ENCODE measurements around the gene NDST4. TPM values are rescaled to one million over a fixed set of nuclear protein-coding genes. Genes with fewer than 3 reads are reported as not detected.

NDST4 gene
- under 1 TPM; 0.27 to 0.70 (median 0.53) TPM for polyA plus RNA-seq (ENCODE audit: insufficient read length in 3 of 3)
- long read RNA-seq, donor 1: 0 reads
- long read RNA-seq, donor 2: 0 reads
- long read RNA-seq, donor 3: 0 reads
- long read RNA-seq, donor 4: 0 reads
- long read RNA-seq, donor 5: 0 reads
- long read RNA-seq, donor 6: 0 reads
- long read RNA-seq, donor 7: 0 reads
- long read RNA-seq, donor 8: 0 reads
- long read RNA-seq, donor 9: 0 reads
- long read RNA-seq, donor 10: 0 reads
- long read RNA-seq, donor 11: 0 reads
- long read RNA-seq, donor 12: 0 reads
- long read RNA-seq, donor 13: 0 reads
- long read RNA-seq, donor 14: 0 reads
- long read RNA-seq, donor 15: 0 reads
- long read RNA-seq, donor 16: 0 reads

GRCh38 chr4:115113506-115114106 is at the start of gene NDST4:
Gene NDST4, minus strand, starts transcription at chr4:115113620. Its CDS starts 36,584 bp downstream, at chr4:115077036.
- DNase-seq: peak; percentile 67

GRCh38 chr4:115159141-115159540 is 45.7 kb upstream of the NDST4 start:
- DNase-seq: no peak

GRCh38 chr4:115158296-115158695 is 44.9 kb upstream of the NDST4 start:
- DNase-seq: no peak

- DNase-seq: no peak
Measured at GRCh38 chr4:115154826-115155225, 41.4 kb upstream of the NDST4 start.

DNA sequence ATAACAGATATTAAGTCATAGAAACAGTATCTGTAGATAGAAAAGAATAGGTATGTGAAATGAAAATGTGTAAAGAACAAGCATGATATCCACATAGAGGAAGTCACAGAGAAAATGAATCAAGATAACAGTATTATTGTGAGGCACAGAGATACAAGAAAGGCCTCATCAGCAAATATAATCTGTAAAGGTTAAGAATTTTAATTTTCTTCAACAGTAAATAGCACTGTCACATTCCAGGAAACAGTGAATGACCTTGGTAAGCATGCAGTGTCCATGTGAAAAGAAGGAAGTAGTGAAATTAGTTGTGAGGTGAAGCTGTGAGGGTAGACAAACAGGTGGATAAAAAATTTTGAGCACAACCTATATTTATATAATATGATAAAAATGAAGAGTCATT is 39.5 kb upstream of the NDST4 start:
- DNase-seq: no peak

- DNase-seq: no peak
Measured at GRCh38 chr4:115152081-115152480, 38.7 kb upstream of the NDST4 start.

DNA sequence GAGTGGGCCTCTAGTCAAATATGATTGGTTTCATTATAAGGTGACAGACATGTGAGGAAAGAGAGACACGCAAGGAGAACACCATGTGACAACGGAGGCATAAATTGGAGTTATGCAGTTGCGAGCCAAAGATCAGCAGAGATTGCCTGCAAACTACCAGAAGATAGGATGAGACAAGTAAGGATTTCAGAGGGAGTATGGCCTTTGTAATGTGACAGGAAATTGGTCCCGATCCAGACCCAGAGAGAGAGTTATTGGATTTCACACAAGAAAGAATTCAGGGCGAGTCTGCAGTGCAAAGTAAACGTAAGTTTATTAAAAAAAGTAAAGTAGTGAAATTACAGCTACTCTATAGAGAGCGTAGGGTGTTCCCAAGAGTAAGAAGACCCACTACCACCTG is 35.7 kb upstream of the NDST4 start:
- DNase-seq: peak; percentile 34

DNA sequence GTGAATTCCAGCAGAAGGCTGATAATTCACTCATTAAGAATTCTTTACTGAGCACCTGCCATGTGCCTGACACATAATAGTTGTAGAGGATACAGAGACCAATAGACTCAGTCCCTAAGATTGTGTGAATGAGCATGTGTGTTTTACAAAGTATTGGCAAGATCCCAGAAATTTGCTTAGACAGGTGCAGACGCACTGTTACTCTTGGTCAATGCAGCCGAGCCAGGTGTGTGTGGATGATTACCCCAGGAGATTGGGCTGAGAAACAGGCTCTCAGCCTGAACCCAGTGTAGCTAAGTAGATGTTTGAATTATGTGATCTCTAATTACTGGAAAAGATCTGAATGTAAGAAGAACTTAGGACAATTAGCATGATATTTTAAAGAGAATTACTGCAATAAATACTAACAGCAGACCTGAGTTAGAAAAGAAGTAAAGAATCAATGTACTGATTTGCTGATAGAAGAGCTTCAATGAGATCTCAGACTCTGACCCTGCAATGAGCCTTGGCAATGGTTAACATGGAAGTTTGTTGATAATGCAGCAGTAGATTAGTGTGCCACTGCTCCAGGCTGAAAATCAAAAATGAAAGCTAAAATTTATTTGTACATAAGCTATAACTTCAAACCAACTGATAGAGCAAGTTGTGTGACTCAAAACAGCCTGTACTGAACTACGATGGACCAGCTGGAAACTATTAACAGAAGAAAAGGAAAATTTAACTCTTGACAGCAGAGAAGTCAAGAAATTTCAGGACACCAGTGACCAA is 32.2 kb upstream of the NDST4 start:
- no peak for DNase-seq

GRCh38 chr4:115128037-115128436 is 14.6 kb upstream of the NDST4 start:
- no peak for DNase-seq

- no peak for DNase-seq
Measured at GRCh38 chr4:115126491-115126890, 13.1 kb upstream of the NDST4 start.

GRCh38 chr4:115121351-115122043 is 8.1 kb upstream of the NDST4 start:
- DNase-seq: no peak

DNA sequence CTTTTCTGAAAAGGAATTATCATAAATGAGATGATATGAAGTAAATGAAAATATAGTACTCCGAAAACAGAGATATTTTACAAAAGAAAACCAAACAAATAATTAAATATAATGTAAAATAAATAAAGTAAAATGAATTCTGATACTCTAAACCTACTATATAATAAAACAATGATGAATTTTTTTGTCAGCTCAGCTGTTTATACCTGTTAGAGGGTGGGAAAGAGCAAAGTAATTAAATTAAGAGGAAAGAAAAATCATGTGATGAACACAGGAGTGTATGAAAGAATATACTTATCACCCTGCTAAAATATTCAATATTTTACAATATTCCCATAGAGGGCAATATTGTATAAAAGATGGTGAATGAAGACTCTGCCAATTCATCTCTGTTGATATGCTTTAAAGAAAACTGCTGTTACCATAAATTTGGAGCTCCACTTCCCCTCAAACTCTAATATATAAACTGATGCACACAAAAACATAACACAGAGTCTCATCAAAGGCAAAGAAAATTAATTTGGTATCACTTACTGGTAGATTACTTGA is 6.5 kb upstream of the NDST4 start:
- DNase-seq: no peak

- no peak for DNase-seq
Measured at GRCh38 chr4:115117651-115118050, 4.2 kb upstream of the NDST4 start.

GRCh38 chr4:115110191-115111181 is 2.9 kb downstream of the NDST4 start:
- DNase-seq: peak; percentile 61

DNA sequence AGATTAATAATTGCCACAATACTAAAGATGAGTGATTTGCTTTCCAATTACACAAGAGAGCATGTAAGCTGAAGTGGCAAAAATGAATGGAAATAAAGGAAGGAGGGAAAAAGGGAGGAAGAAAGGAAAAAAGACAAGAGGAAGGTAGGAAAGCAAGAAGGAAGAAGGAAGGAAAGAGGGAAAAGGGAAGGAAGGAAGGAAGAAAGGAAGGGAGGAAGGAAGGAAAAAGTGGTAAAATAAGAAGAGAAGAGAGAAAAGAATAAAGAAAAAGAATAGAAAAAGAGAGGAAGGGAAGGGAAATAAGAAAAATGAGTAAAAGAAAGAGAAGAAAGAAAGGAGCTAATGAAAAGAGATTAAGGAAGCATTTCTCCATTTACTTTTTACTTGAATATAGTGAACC is 4.6 kb downstream of the NDST4 start:
- no peak for DNase-seq

DNA sequence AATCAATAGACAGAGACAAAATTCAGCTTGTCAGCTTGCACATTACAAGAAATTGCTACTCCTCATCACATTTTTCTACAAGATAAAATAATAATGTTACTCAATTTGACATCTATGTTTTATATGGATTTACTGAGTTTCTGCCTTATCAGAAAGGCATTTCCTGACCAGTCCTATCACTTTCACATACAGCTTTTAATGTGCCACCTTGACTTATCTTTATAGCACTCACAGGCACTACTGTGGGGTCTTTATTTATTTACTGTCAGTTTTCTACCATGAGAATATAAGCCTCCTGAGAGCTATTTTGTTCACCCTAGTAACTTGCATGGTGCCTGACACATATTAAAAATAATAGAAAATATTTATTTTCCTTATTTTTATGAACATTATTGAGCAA is 6.0 kb downstream of the NDST4 start:
- no peak for DNase-seq

GRCh38 chr4:115101675-115102074 is 11.7 kb downstream of the NDST4 start:
- no peak for DNase-seq

DNA sequence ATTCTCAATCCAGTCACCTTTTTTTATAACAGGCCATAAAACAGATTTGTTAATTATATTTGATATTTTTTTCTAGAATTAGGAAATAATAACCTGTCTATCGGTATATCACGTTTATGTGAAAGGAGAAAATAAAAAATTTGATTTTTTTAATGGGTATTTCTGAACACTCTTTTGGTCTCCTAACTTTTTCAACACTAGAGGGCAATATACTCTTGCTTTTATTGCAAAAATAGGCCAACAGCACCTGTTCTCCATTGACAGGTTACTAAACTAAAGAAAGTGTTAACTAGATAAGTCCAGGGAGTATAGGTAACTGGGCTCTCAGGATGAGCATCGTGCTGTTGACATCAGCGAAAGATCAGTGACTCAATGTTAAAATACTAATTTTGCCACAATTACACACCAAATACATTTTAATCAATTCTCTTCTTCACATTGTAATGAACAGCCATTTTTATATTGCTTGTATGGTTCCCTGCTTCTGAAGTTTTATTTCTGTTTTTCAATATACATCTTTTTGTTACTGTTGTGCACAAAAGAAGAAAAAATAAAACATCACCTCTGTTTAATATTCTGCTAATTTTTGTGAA is 22.8 kb downstream of the NDST4 start:
- peak; percentile 16 for DNase-seq

- DNase-seq: no peak
Measured at GRCh38 chr4:115082633-115083032, 30.8 kb downstream of the NDST4 start.

- no peak for DNase-seq
Measured at GRCh38 chr4:115076691-115077090, 36.7 kb downstream of the NDST4 start.
